K562 (cell line): ENCODE results near the gene TCIRG1. TPM values are rescaled to one million over a fixed set of nuclear protein-coding genes. Genes with fewer than 3 reads are reported as not detected.

Source experiments
- ATF7 ChIP-seq: fragments of 450-650 bp; IDR thresholded peaks from 2 replicates; pipeline ENCODE4 v1.7.1; 2014; ENCODE audit warnings: mild to moderate bottlenecking, moderate library complexity
- CEBPB ChIP-seq: fragments of 450-650 bp; IDR thresholded peaks from 2 replicates; pipeline ENCODE4 v1.6.1; 2016; ENCODE audit warnings: missing genetic modification characterization, missing compliant biosample characterization
- EP400 ChIP-seq: fragments of 450-650 bp; IDR thresholded peaks from 2 replicates; pipeline ENCODE4 v1.6.1; 2017; ENCODE audit warnings: antibody characterized with exemption, mild to moderate bottlenecking, moderate library complexity
- GATA2 ChIP-seq: sonication (generic); formaldehyde crosslinking; IDR thresholded peaks from 2 replicates; pipeline ENCODE4 v1.4.0; 2020; ENCODE audit warnings: mild to moderate bottlenecking, missing genetic modification reagents
- KDM2B ChIP-seq: fragments of 250-450 bp; sonication (Bioruptor Pico); IDR thresholded peaks from 2 replicates; pipeline ENCODE4 v1.8.0; 2021; ENCODE audit warnings: mild to moderate bottlenecking, moderate library complexity
- LEF1 ChIP-seq: fragments of 450-650 bp; IDR thresholded peaks from 2 replicates; pipeline ENCODE4 v1.6.1; 2016; ENCODE audit warnings: mild to moderate bottlenecking
- MCM7 ChIP-seq, 2 experiments: fragments of 450-650 bp; IDR thresholded peaks; 2 replicates each; pipeline ENCODE4 v1.6.1; 2016 to 2018
- NFATC3 ChIP-seq: fragments of 450-650 bp; IDR thresholded peaks from 2 replicates; pipeline ENCODE4 v1.6.1; 2017; ENCODE audit warnings: mild to moderate bottlenecking
- RB1 ChIP-seq: fragments of 450-650 bp; IDR thresholded peaks from 2 replicates; pipeline ENCODE4 v1.6.1; 2017; ENCODE audit warnings: low read depth, mild to moderate bottlenecking
- RBM22 ChIP-seq: fragments of 200-400 bp; formaldehyde crosslinking; IDR thresholded peaks from 2 replicates; pipeline ENCODE4 v1.6.1; 2018; ENCODE audit warnings: low read length, low read depth; ENCODE audit not compliant: poor library complexity, severe bottlenecking
- RCOR1 ChIP-seq, 2 experiments: IDR thresholded peaks; 2 replicates each; pipeline ENCODE4 v1.6.1; 2012; ENCODE audit warnings: low read depth in 2 of 2, low read length in 2 of 2, borderline replicate concordance in 1 of 2, improper control_type of control experiment in 1 of 2
- RUNX1 ChIP-seq: sonication (generic); IDR thresholded peaks from 2 replicates; pipeline ENCODE4 v1.6.1; 2016; ENCODE audit warnings: antibody characterized with exemption, low read depth
- SRSF3 ChIP-seq: fragments of 200-400 bp; formaldehyde crosslinking; IDR thresholded peaks from 2 replicates; pipeline ENCODE4 v1.6.1; 2016; ENCODE audit warnings: mild to moderate bottlenecking, low read length, moderate library complexity; ENCODE audit not compliant: insufficient read depth
- ZBTB8A ChIP-seq: fragments of 450-650 bp; IDR thresholded peaks from 2 replicates; pipeline ENCODE4 v1.6.1; 2018; ENCODE audit warnings: mild to moderate bottlenecking, moderate library complexity; ENCODE audit not compliant: partially characterized antibody
- ZNF561 ChIP-seq: fragments of 450-650 bp; formaldehyde crosslinking; conservative IDR thresholded peaks from 2 replicates; pipeline ENCODE4 v1.4.0; 2020; ENCODE audit warnings: mild to moderate bottlenecking, moderate library complexity
- ZNF75A ChIP-seq: fragments of 450-650 bp; formaldehyde crosslinking; IDR thresholded peaks from 2 replicates; pipeline ENCODE4 v1.4.0; 2020; ENCODE audit warnings: mild to moderate bottlenecking
- polyA plus RNA-seq, 8 experiments: library from polyadenylated mRNA; depleted of rRNA in 4 of 8; stranded (reverse) in 5 of 8; unstranded in 3 of 8; fragments of >200 nt; fragmentation: Nextera tagmentation in 2 of 8; fragmentation: Illumina TruSeq in 1 of 8; extraction: Ambion mirVana in 2 of 8; extraction: Trizol in 1 of 8; gene quantifications; 2 replicates each; pipeline versions ENCODE4 v1.2.1 to v1.2.3, GENCODE V29; 2011 to 2014; ENCODE audit warnings: inconsistent platforms in 1 of 8, missing spikeins in 1 of 8
- total RNA-seq, 7 experiments: library from RNA; depleted of rRNA in 6 of 7; stranded (reverse); fragments of >200 nt in 6 of 7; fragmentation: Illumina TruSeq in 2 of 7; extraction: Trizol in 2 of 7; gene quantifications; 2 replicates each; pipeline versions ENCODE4 v1.2.1 to v1.2.3, GENCODE V29; 2011 to 2021; ENCODE audit warnings: low replicate concordance in 1 of 7
- TF ChIP-seq, protein P1 (sequence below): fragments of 450-650 bp; IDR thresholded peaks from 2 replicates; pipeline ENCODE4 v1.6.1; 2014; ENCODE audit warnings: low read depth, mild to moderate bottlenecking, moderate library complexity, borderline replicate concordance
- TF ChIP-seq, protein P2 (sequence below): fragments of 250-450 bp; sonication (Bioruptor Pico); IDR thresholded peaks from 2 replicates; pipeline ENCODE4 v1.5.1; 2021; ENCODE audit warnings: mild to moderate bottlenecking
- TF ChIP-seq, protein P3 (sequence below), 2 experiments: fragments of 150-350 bp in 1 of 2; IDR thresholded peaks; 2 replicates each; pipeline ENCODE4 v1.6.1; 2012 to 2016; ENCODE audit warnings: low read depth in 2 of 2, low read length in 2 of 2, mild to moderate bottlenecking in 1 of 2, moderate library complexity in 1 of 2
- TF ChIP-seq, protein P4 (sequence below): sonication (generic); IDR thresholded peaks from 2 replicates; pipeline ENCODE4 v1.6.1; 2016

The TCIRG1 gene
- total and polyA plus RNA-seq, 9 of the 15 experiments (the other 6 are each of a cell fraction or from before 2014, with no cell fraction given): 0.49 to 143 (median 24.4) TPM

DNA sequence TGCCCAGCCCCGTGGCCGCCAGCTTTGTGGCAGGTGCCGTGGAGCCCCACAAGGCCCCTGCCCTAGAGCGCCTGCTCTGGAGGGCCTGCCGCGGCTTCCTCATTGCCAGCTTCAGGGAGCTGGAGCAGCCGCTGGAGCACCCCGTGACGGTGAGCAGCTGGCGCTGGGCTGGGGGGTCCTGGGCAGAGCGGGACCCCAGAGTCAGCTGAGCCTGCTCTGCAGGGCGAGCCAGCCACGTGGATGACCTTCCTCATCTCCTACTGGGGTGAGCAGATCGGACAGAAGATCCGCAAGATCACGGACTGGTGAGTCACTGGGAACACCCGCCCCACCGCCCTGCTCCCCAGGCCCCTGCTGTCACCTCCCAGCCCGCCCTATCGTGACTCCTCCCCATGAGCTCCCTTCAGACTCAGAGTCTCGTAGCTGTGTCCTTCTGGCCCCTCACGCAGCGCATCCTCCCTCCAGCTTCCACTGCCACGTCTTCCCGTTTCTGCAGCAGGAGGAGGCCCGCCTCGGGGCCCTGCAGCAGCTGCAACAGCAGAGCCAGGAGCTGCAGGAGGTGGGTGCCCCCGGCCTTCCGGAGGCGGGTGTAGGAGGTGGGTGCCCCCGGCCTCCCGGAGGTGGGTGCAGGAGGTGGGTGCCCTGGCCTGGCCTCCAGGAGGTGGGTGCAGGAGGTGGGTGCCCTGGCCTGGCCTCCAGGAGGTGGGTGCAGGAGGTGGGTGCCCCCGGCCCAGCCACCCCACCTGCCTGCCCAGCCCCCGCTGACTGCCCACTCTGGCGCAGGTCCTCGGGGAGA is 4.7 kb downstream of the TCIRG1 start (continued):
- TF ChIP-seq, protein P1, sequence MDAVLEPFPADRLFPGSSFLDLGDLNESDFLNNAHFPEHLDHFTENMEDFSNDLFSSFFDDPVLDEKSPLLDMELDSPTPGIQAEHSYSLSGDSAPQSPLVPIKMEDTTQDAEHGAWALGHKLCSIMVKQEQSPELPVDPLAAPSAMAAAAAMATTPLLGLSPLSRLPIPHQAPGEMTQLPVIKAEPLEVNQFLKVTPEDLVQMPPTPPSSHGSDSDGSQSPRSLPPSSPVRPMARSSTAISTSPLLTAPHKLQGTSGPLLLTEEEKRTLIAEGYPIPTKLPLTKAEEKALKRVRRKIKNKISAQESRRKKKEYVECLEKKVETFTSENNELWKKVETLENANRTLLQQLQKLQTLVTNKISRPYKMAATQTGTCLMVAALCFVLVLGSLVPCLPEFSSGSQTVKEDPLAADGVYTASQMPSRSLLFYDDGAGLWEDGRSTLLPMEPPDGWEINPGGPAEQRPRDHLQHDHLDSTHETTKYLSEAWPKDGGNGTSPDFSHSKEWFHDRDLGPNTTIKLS: peak; percentile 85; the same call in 1 of the 2 replicates
- TF ChIP-seq ZBTB8A (no peak), RUNX1 (no peak), CEBPB (tag) (no peak), MCM7 (IDR thresholded peaks at IDR 0.05) (no peak), RB1 (peak; percentile 57; the same call in 1 of the 2 replicates), KDM2B (CRISPR knock-in tag) (no peak), ZNF75A (CRISPR knock-in tag) (no peak), SRSF3 (no peak), GATA2 (CRISPR knock-in tag) (peak; percentile 88), EP400 (peak; percentile 89), ATF7 (peak; percentile 58), ZNF561 (no peak), NFATC3 (no peak), LEF1 (0 out of 2 replicates have a peak, but pooled peaks have one; percentile 32), RBM22 (no peak), RCOR1 (IDR thresholded peaks at IDR 0.05; ENCODE audit: borderline replicate concordance in 1 of 2, low read depth in 2 of 2, low read length in 2 of 2) (peak in 1 of 2 experiments; percentile 31; a peak in 1 of 4 replicates)
- TF ChIP-seq, protein P2, sequence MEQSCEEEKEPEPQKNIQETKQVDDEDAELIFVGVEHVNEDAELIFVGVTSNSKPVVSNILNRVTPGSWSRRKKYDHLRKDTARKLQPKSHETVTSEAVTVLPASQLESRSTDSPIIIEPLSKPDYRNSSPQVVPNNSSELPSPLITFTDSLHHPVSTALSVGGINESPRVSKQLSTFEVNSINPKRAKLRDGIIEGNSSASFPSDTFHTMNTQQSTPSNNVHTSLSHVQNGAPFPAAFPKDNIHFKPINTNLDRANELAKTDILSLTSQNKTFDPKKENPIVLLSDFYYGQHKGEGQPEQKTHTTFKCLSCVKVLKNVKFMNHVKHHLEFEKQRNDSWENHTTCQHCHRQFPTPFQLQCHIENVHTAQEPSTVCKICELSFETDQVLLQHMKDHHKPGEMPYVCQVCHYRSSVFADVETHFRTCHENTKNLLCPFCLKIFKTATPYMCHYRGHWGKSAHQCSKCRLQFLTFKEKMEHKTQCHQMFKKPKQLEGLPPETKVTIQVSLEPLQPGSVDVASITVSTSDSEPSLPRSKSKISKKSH (CRISPR knock-in tag): no peak
- TF ChIP-seq, protein P3, sequence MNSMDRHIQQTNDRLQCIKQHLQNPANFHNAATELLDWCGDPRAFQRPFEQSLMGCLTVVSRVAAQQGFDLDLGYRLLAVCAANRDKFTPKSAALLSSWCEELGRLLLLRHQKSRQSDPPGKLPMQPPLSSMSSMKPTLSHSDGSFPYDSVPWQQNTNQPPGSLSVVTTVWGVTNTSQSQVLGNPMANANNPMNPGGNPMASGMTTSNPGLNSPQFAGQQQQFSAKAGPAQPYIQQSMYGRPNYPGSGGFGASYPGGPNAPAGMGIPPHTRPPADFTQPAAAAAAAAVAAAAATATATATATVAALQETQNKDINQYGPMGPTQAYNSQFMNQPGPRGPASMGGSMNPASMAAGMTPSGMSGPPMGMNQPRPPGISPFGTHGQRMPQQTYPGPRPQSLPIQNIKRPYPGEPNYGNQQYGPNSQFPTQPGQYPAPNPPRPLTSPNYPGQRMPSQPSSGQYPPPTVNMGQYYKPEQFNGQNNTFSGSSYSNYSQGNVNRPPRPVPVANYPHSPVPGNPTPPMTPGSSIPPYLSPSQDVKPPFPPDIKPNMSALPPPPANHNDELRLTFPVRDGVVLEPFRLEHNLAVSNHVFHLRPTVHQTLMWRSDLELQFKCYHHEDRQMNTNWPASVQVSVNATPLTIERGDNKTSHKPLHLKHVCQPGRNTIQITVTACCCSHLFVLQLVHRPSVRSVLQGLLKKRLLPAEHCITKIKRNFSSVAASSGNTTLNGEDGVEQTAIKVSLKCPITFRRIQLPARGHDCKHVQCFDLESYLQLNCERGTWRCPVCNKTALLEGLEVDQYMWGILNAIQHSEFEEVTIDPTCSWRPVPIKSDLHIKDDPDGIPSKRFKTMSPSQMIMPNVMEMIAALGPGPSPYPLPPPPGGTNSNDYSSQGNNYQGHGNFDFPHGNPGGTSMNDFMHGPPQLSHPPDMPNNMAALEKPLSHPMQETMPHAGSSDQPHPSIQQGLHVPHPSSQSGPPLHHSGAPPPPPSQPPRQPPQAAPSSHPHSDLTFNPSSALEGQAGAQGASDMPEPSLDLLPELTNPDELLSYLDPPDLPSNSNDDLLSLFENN (IDR thresholded peaks at IDR 0.05; ENCODE audit: low read depth in 2 of 2, low read length in 2 of 2): no peak
- TF ChIP-seq, protein P4, sequence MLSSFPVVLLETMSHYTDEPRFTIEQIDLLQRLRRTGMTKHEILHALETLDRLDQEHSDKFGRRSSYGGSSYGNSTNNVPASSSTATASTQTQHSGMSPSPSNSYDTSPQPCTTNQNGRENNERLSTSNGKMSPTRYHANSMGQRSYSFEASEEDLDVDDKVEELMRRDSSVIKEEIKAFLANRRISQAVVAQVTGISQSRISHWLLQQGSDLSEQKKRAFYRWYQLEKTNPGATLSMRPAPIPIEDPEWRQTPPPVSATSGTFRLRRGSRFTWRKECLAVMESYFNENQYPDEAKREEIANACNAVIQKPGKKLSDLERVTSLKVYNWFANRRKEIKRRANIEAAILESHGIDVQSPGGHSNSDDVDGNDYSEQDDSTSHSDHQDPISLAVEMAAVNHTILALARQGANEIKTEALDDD: no peak
